Measurements from ENCODE around the gene CCDC90B. TPM values are rescaled to one million over a fixed set of nuclear protein-coding genes. Genes with fewer than 3 reads are reported as not detected.

Gene CCDC90B, protein sequence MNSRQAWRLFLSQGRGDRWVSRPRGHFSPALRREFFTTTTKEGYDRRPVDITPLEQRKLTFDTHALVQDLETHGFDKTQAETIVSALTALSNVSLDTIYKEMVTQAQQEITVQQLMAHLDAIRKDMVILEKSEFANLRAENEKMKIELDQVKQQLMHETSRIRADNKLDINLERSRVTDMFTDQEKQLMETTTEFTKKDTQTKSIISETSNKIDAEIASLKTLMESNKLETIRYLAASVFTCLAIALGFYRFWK
- 62.9 and 72.3 TPM in 2 replicates for total RNA-seq

GRCh38 chr11:83285771-83286528 is at the start of gene CCDC90B:
Gene CCDC90B (minus strand): TSS chr11:83286367. CDS start chr11:83285972, 395 bp downstream.

Small RNA genes within 50 kb of the gene (small RNA-seq; reads per million reads assigned to genes)
- gene AP000873.5 = not detected

Other genes starting within 250 kb of the CCDC90B start
- gene RAB30, start 214.5 kb downstream of the CCDC90B start, total RNA-seq = 31.4 and 37.4 TPM in 2 replicates
- gene PCF11, start 129.2 kb downstream of the CCDC90B start, total RNA-seq = 49.7 and 60.0 TPM in 2 replicates
- gene ANKRD42, start 92.7 kb downstream of the CCDC90B start, total RNA-seq = 12.5 and 14.1 TPM in 2 replicates